Endothelial cell of umbilical vein (primary cell): Measurements from ENCODE around the gene NAGLU. TPM values are rescaled to one million over a fixed set of nuclear protein-coding genes. Genes with fewer than 3 reads are reported as not detected.
A peak's percentile ranks its signal among the peaks of the same experiment; 100 is the strongest.

Experiments
- BruUV-seq: library from RNA; stranded (reverse); fragments of 400-500 nt; replicated peaks from 2 replicates; lab custom pipeline; 2021; lab: Mats Ljungman, UMichigan
- CTCF ChIA-PET: fragments of 300-600, 350-600 bp; sonication (Branson Sonifier 250); formaldehyde crosslinking; loops from one replicate; lab custom pipeline; 2021; ENCODE audit warnings: antibody characterized with exemption, inconsistent platforms; lab: Charles Lee
- POLR2A ChIA-PET: fragments of 300-600, 350-600 bp; sonication (Branson Sonifier 250); formaldehyde crosslinking; loops from one replicate; lab custom pipeline; 2021; ENCODE audit warnings: antibody characterized with exemption, inconsistent platforms; lab: Charles Lee
- DNase-seq: peaks from one replicate; pipeline ENCODE4 v3.0.0-alpha.2; 2011; ENCODE audit warnings: low read depth, low spot score
- FAIRE-seq: peaks from 2 replicates; lab custom pipeline; 2011; peaks lifted over from hg19 to GRCh38; lab: Jason Lieb, UNC
- H2AFZ ChIP-seq: 2 replicates; pipeline ENCODE4 v1.6.0; 2012; ENCODE audit warnings: low read depth, low read length, control low read depth, inconsistent platforms
- H3K27ac ChIP-seq: 2 replicates; pipeline ENCODE4 v1.5.1; 2011; ENCODE audit warnings: low read depth, mild to moderate bottlenecking, control low read depth, low read length, moderate library complexity; ENCODE audit not compliant: insufficient read depth
- H3K27me3 ChIP-seq, 2 experiments: 2 replicates each; pipeline versions ENCODE4 v1.6.0 to v1.6.1; 2011; ENCODE audit warnings: low read length in 2 of 2, mixed read lengths in 1 of 2; ENCODE audit not compliant: control insufficient read depth in 2 of 2, insufficient read depth in 2 of 2
- H3K36me3 ChIP-seq, 2 experiments: 2 replicates in 1 of 2; 3 replicates in 1 of 2; pipeline ENCODE4 v1.5.1; 2011; ENCODE audit warnings: low read length in 2 of 2, mild to moderate bottlenecking in 1 of 2, moderate library complexity in 1 of 2; ENCODE audit not compliant: control insufficient read depth in 2 of 2, insufficient read depth in 2 of 2; ENCODE audit errors: extremely low read depth in 1 of 2
- H3K4me1 ChIP-seq: 3 replicates; pipeline ENCODE4 v1.5.1; 2011; ENCODE audit warnings: mild to moderate bottlenecking, low read length; ENCODE audit not compliant: control insufficient read depth, insufficient read depth; ENCODE audit errors: extremely low read depth
- H3K4me2 ChIP-seq: 2 replicates; pipeline ENCODE4 v1.6.1; 2011; ENCODE audit warnings: low read length, control low read depth, mixed read lengths; ENCODE audit not compliant: insufficient read depth
- H3K4me3 ChIP-seq, 3 experiments: fragments of 200-600 bp in 1 of 3; sonication (generic), shearing (Covaris generic) in 1 of 3; replicated peaks in 1 of 3; 2 replicates each; pipeline ENCODE4 v1.5.1; 2011 to 2016; ENCODE audit warnings: control low read depth in 3 of 3, low read length in 3 of 3, mild to moderate bottlenecking in 2 of 3, inconsistent platforms in 1 of 3, low read depth in 1 of 3, moderate library complexity in 1 of 3; ENCODE audit not compliant: insufficient read depth in 1 of 3
- H3K79me2 ChIP-seq: 2 replicates; pipeline ENCODE4 v1.6.0; 2012; ENCODE audit warnings: low read length, inconsistent platforms; ENCODE audit not compliant: control insufficient read depth, insufficient read depth
- H3K9ac ChIP-seq: replicated peaks from 2 replicates; pipeline ENCODE3; 2011; ENCODE audit warnings: low read length, control low read depth; ENCODE audit not compliant: insufficient read depth; ENCODE audit errors: extremely low read depth
- H3K9me1 ChIP-seq: replicated peaks from 3 replicates; pipeline ENCODE4 v1.6.0; 2011; ENCODE audit warnings: mild to moderate bottlenecking, low read length; ENCODE audit not compliant: control insufficient read depth, insufficient read depth; ENCODE audit errors: extremely low read depth
- H3K9me3 ChIP-seq: replicated peaks from 2 replicates; pipeline ENCODE4 v1.5.1; 2012; ENCODE audit warnings: low read length, inconsistent platforms; ENCODE audit not compliant: control insufficient read depth, insufficient read depth
- H4K20me1 ChIP-seq: replicated peaks from 2 replicates; pipeline ENCODE3; 2011; ENCODE audit warnings: mild to moderate bottlenecking, low read length; ENCODE audit not compliant: control insufficient read depth, insufficient read depth; ENCODE audit errors: extremely low read depth
- FOS ChIP-seq: IDR thresholded peaks from 2 replicates; pipeline ENCODE4 v1.6.1; 2011; ENCODE audit warnings: mild to moderate bottlenecking, low read length, moderate library complexity, borderline replicate concordance; ENCODE audit not compliant: insufficient read depth
- JUN ChIP-seq: IDR thresholded peaks from 2 replicates; pipeline ENCODE4 v1.6.1; 2011; ENCODE audit warnings: borderline replicate concordance, low read depth; ENCODE audit not compliant: insufficient read length, insufficient read depth
- POLR2AphosphoS5 ChIP-seq: IDR thresholded peaks from 2 replicates; pipeline ENCODE4 v1.6.1; 2012; ENCODE audit warnings: low read depth, mild to moderate bottlenecking, control low read depth, low read length, moderate library complexity; ENCODE audit not compliant: insufficient read depth
- dilution Hi-C: fragments of 300-500 bp; cut with MboI; formaldehyde crosslinking; loops from one replicate; pipeline ENCODE4 v1.15.0; 2019; ENCODE audit warnings: low sequenced_read_pairs; ENCODE audit not compliant: extremely low pct_ligation_motif_present
- intact Hi-C: fragments of 100-400 bp; cut with micrococcal nuclease; formaldehyde crosslinking; loops from one replicate; pipeline ENCODE4 v1.10.0; 2022
- polyA plus RNA-seq, 4 experiments: library from polyadenylated mRNA; depleted of rRNA in 3 of 4; stranded (reverse) in 3 of 4; unstranded in 1 of 4; fragments of >200 nt; gene quantifications; 2 replicates each; pipeline versions ENCODE4 v1.2.1 to v1.2.3, GENCODE V29; 2011 to 2012; ENCODE audit warnings: missing spikeins in 1 of 4
- total RNA-seq: library from RNA; stranded (reverse); gene quantifications from 2 replicates; pipeline ENCODE4 v1.2.3, GENCODE V29; 2021
- TF ChIP-seq, protein P1 (sequence below), 2 donors: IDR thresholded peaks; 1 replicate in 1 of 2; 2 replicates in 1 of 2; pipeline ENCODE4 v1.5.1; 2011; ENCODE audit warnings: low read length in 2 of 2, mild to moderate bottlenecking in 2 of 2, moderate library complexity in 2 of 2, control low read depth in 1 of 2, inconsistent platforms in 1 of 2, low read depth in 1 of 2; ENCODE audit not compliant: insufficient read depth in 1 of 2; ENCODE audit errors: extremely low read depth in 1 of 2

Gene NAGLU
- total and polyA plus RNA-seq, 2 donors (not counting 3 experiments of a cell fraction or from before 2014, with no cell fraction given) = 50.2 to 54.2 TPM

DNA sequence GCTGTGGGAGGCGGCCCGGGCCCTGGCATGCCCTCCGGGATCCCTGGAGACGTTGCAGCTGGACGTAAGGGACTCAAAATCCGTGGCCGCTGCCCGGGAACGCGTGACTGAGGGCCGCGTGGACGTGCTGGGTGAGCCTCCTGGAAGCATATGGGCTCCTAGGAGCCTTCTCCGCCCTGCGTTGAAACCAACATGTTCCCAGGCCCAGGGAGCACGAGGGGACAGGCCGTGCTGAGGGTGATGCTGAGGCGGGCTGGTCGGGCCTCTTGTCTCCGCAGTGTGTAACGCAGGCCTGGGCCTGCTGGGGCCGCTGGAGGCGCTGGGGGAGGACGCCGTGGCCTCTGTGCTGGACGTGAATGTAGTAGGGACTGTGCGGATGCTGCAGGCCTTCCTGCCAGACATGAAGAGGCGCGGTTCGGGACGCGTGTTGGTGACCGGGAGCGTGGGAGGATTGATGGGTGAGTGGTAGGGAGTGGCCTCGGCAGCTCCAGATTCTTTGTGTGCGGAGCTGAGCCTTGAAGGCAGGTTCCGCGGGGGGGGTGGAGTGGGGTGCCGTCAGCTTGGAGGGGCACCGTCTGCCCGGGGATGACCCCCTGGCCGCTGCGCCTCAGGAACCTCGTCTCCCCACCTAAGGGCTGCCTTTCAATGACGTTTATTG lies 17.2 kb downstream of the NAGLU start:
- BruUV-seq = no TSS peak
- Histone ChIP-seq H3K9me1 (no peaks in the 10 kb centered on the region), H3K27me3 (no peaks in the 10 kb centered on the region), H3K9me3 (no peaks in the 10 kb centered on the region), H3K79me2 (peaks cover 17% of the 10 kb centered on the region), H3K27ac (no peak overlapping the region), H3K4me3 (no peak overlapping the region), H3K9ac (no peak overlapping the region), H3K4me2 (peak overlapping the region; percentile 58), H4K20me1 (no peaks in the 10 kb centered on the region), H3K36me3 (no peaks in the 10 kb centered on the region), H3K4me1 (peaks cover 14% of the 10 kb centered on the region), H2AFZ (no peak overlapping the region)
- intact Hi-C loops (no loop called here), dilution Hi-C loops (no loop called here)
- CTCF ChIA-PET = interaction anchor here (1.0 to 1.7 kb wide), 4 partner anchors 17 to 331 kb away, joined by 3 to 11 read pairs (median 4); partner anchors contain the start of genes NAGLU and PSMC3IP
- POLR2A ChIA-PET = no interaction called here
- FAIRE-seq (no peak), DNase-seq (no peak)
- TF ChIP-seq, protein P1, sequence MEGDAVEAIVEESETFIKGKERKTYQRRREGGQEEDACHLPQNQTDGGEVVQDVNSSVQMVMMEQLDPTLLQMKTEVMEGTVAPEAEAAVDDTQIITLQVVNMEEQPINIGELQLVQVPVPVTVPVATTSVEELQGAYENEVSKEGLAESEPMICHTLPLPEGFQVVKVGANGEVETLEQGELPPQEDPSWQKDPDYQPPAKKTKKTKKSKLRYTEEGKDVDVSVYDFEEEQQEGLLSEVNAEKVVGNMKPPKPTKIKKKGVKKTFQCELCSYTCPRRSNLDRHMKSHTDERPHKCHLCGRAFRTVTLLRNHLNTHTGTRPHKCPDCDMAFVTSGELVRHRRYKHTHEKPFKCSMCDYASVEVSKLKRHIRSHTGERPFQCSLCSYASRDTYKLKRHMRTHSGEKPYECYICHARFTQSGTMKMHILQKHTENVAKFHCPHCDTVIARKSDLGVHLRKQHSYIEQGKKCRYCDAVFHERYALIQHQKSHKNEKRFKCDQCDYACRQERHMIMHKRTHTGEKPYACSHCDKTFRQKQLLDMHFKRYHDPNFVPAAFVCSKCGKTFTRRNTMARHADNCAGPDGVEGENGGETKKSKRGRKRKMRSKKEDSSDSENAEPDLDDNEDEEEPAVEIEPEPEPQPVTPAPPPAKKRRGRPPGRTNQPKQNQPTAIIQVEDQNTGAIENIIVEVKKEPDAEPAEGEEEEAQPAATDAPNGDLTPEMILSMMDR (IDR thresholded peaks at IDR 0.05; ENCODE audit: extremely low read depth in 1 of 2, insufficient read depth in 1 of 2, low read depth in 1 of 2, low read length in 2 of 2) = no peak
- no peak for TF ChIP-seq POLR2AphosphoS5
- no peak for TF ChIP-seq FOS
- TF ChIP-seq JUN = no peak
